ENCODE results near the gene STAT5A. TPM values are rescaled to one million over a fixed set of nuclear protein-coding genes. Genes with fewer than 3 reads are reported as not detected.

Gene STAT5A
- total RNA-seq, 1 experiment from 2014 or later, result 62.3 TPM

- Histone ChIP-seq H3K36me3 (ENCODE audit: insufficient read depth, low read length) (no peaks in the 10 kb centered on the region), H3K79me2 (ENCODE audit: low read length) (peaks cover 26% of the 10 kb centered on the region), H3K9ac (ENCODE audit: low read length) (no peak overlapping the region)
Measured at GRCh38 chr17:42284024-42284369, 4.3 kb upstream of the STAT5A start.

DNA sequence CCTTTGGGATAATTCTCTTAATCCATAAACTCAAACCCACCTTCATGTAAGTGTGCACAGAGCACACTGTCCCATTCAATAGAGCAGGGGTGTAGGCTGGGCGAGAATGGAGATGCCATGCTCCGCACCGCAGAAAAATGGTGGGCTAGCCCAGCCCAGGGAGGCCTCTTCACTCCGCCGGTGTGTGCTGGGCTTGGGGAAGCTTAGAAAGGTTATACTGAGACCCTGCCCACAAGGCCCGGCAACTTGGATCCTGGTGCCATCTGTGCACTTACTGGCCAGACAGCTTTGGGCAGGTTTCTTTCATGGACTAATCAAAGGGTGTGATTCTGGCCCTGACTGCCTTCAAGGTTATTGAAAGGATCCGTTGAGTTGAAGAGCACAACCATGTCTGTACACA, 3.7 kb upstream of the STAT5A start:
- Histone ChIP-seq H4K20me1 (ENCODE audit: insufficient read depth, low read depth, low read length) (no peaks in the 10 kb centered on the region), H3K79me2 (ENCODE audit: low read length) (peaks cover 32% of the 10 kb centered on the region), H3K4me2 (ENCODE audit: low read depth, low read length, poor library complexity, severe bottlenecking) (no peak overlapping the region), H3K27ac (ENCODE audit: low read length) (no peak overlapping the region), H3K9ac (ENCODE audit: low read length) (no peak overlapping the region), H3K4me1 (ENCODE audit: low read length) (peaks cover 46% of the 10 kb centered on the region), H3K4me3 (ENCODE audit: low read length) (no peak overlapping the region), H3K9me3 (ENCODE audit: low read length) (no peaks in the 10 kb centered on the region), H3K36me3 (ENCODE audit: insufficient read depth, low read length) (no peaks in the 10 kb centered on the region), H3K27me3 (ENCODE audit: low read length) (no peaks in the 10 kb centered on the region), H3K9me2 (replicated peaks; ENCODE audit: insufficient read depth, low read length) (no peaks in the 10 kb centered on the region), H2AFZ (ENCODE audit: low read length) (no peak overlapping the region)
- no peak for DNase-seq

More at GRCh38 chr17:42284024-42284369, 4.3 kb upstream of the STAT5A start:
- DNase-seq, result no peak
- no peak overlapping the region for H3K27ac ChIP-seq (ENCODE audit: low read length)
- H3K4me3 ChIP-seq (ENCODE audit: low read length), result no peak overlapping the region
- no peaks in the 10 kb centered on the region for H3K9me3 ChIP-seq (ENCODE audit: low read length)
- H3K27me3 ChIP-seq (ENCODE audit: low read length), result no peaks in the 10 kb centered on the region
- H3K9me2 ChIP-seq (replicated peaks; ENCODE audit: insufficient read depth, low read length), result no peaks in the 10 kb centered on the region
- no peaks in the 10 kb centered on the region for H4K20me1 ChIP-seq (ENCODE audit: insufficient read depth, low read depth, low read length)
- no peak overlapping the region for H2AFZ ChIP-seq (ENCODE audit: low read length)
- no peak overlapping the region for H3K4me2 ChIP-seq (ENCODE audit: low read depth, low read length, poor library complexity, severe bottlenecking)
- peaks cover 40% of the 10 kb centered on the region for H3K4me1 ChIP-seq (ENCODE audit: low read length)

DNA sequence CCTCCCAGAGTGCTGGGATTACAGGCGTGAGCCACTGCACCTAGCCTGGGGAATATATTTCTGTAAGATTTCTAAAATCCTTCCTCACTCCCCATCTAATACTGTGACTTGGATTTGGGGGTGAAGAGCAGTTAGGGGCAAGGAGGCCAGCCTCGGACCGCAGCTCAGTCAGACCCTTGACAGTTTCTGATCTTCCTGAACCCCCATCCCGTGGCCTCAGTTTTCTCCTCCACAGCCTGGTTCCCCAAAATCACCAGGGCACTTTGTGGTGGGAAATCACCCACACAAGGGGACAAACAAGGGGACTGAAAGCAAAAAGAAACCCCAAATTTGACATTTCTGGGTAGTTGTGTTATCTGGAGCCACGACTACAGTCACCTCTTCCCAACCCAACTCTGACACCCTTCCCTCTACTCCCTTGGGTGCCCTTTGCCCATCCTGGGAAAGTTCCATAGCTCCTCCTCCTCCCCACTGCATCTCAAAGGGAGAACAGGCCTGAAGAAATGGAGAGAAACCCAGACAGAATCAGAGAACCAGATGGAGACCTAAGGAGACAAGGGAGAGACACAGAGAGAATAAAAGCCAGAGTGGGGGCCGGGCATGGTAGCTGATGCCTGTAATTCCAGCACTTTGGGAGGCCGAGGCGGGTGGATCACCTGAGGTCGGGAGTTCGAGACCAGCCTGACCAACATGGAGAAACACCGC, 2.8 kb upstream of the STAT5A start:
- Histone ChIP-seq H3K4me1 (ENCODE audit: low read length) (peaks cover 55% of the 10 kb centered on the region), H3K36me3 (ENCODE audit: insufficient read depth, low read length) (no peaks in the 10 kb centered on the region; the same call in 1 of the 2 replicates), H3K79me2 (ENCODE audit: low read length) (peaks cover 41% of the 10 kb centered on the region), H3K27me3 (ENCODE audit: low read length) (no peaks in the 10 kb centered on the region), H3K9me3 (ENCODE audit: low read length) (no peaks in the 10 kb centered on the region), H4K20me1 (ENCODE audit: insufficient read depth, low read depth, low read length) (no peaks in the 10 kb centered on the region), H3K4me2 (ENCODE audit: low read depth, low read length, poor library complexity, severe bottlenecking) (peak overlapping the region; percentile 78), H2AFZ (ENCODE audit: low read length) (no peak overlapping the region), H3K4me3 (ENCODE audit: low read length) (no peak overlapping the region), H3K27ac (ENCODE audit: low read length) (no peak overlapping the region), H3K9me2 (replicated peaks; ENCODE audit: insufficient read depth, low read length) (no peaks in the 10 kb centered on the region), H3K9ac (ENCODE audit: low read length) (peak overlapping the region; percentile 1; the same call in 1 of the 2 replicates)
- DNase-seq, result no peak

DNA sequence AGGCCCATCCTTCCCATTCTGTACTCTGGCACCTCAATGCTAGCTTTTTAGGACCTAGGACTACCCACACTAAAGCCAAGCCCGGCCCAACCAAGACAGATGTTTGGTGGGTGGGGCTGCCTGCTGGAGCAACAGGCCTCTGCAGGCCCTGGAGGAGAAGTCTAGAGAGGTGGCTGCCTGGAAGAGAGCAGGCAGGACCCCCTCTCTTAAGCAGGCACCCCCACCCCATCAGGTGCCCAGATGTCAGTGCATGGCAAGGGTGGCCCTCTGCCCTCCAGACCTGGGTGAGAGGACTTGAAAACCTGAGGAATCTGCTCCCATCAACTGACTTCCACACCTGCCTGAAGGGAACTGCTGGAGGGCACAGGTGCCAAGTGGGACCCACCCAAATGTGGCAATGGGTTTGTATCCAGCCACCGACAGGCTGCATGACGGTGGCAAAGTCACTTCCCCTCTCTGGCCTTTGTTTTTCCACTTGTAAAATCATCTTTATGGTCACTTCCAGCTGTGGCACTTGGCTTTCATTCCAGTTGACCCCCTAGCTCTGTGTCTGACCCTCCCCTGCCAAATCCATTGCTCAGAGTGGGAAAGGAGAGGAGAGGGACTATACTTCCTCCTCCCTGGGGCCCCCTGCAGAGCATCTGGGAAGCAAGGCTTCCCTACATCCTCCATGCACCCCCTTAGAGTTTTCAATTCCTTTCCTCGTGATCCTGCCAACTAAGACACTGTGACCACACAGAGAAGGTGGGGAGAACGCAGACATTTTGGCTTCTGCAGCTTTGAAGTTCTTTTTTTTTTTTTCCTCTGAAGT, 1.7 kb upstream of the STAT5A start:
- peak overlapping the region; percentile 94 for H3K9ac ChIP-seq (ENCODE audit: low read length)
- DNase-seq, result no peak

DNA sequence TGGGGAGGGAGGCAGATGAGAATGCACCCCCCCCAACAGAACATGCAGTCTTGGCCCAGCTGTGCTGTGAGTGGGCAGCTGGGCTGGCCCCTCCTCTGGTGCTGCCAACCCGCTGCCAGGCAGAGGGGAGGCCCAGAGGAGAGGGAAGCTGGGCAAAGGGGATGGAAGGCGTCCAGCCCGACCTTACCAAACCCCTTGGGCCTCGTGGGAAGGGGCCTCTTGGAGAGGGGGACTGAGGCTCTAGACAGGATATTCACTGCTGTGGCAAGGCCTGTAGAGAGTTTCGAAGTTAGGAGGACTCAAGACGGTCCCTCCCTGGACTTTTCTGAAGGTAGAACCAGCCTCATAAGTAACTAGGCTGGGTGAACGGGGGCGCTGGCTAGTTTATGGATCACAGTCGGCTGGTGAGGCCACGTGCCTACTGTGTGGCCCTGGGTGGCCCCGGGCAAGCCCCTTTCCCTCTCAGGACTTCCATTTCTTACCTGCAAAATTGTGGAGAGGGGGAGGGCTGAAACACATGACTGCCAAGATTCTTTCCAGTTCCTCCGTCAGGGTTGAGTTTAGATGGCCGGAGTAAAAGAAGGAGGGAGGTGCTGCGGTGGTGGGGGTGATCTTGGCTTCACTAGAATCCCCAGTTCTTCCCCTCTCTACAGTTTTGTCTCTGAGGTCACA, 857 bp upstream of the STAT5A start:
- peak overlapping the region; percentile 85 for H3K4me3 ChIP-seq (ENCODE audit: low read length)
- peaks cover 54% of the 10 kb centered on the region for H3K79me2 ChIP-seq (ENCODE audit: low read length)
- H3K9me3 ChIP-seq (ENCODE audit: low read length), result no peaks in the 10 kb centered on the region
- peak overlapping the region; percentile 78 for H3K4me2 ChIP-seq (ENCODE audit: low read depth, low read length, poor library complexity, severe bottlenecking)
- H3K27me3 ChIP-seq (ENCODE audit: low read length), result no peaks in the 10 kb centered on the region
- peaks cover 9% of the 10 kb centered on the region for H3K36me3 ChIP-seq (ENCODE audit: insufficient read depth, low read length)
- peaks cover 58% of the 10 kb centered on the region for H3K4me1 ChIP-seq (ENCODE audit: low read length)
- H2AFZ ChIP-seq (ENCODE audit: low read length), result peak overlapping the region; percentile 11; the same call in 1 of the 2 replicates
- DNase-seq, result peak; percentile 76
- peak overlapping the region; percentile 94 for H3K9ac ChIP-seq (ENCODE audit: low read length)
- peak overlapping the region; percentile 81 for H3K27ac ChIP-seq (ENCODE audit: low read length)
- H3K9me2 ChIP-seq (replicated peaks; ENCODE audit: insufficient read depth, low read length), result no peaks in the 10 kb centered on the region
- H4K20me1 ChIP-seq (ENCODE audit: insufficient read depth, low read depth, low read length), result no peaks in the 10 kb centered on the region

More for the DNA sequence above, 1.7 kb upstream of the STAT5A start:
- Histone ChIP-seq H3K4me1 (ENCODE audit: low read length) (peaks cover 58% of the 10 kb centered on the region), H3K79me2 (ENCODE audit: low read length) (peaks cover 50% of the 10 kb centered on the region), H3K27ac (ENCODE audit: low read length) (peak overlapping the region; percentile 81), H3K9me3 (ENCODE audit: low read length) (no peaks in the 10 kb centered on the region), H2AFZ (ENCODE audit: low read length) (no peak overlapping the region), H3K4me3 (ENCODE audit: low read length) (peak overlapping the region; percentile 85), H3K4me2 (ENCODE audit: low read depth, low read length, poor library complexity, severe bottlenecking) (peak overlapping the region; percentile 78), H3K9me2 (replicated peaks; ENCODE audit: insufficient read depth, low read length) (no peaks in the 10 kb centered on the region), H4K20me1 (ENCODE audit: insufficient read depth, low read depth, low read length) (no peaks in the 10 kb centered on the region), H3K36me3 (ENCODE audit: insufficient read depth, low read length) (peaks cover 4% of the 10 kb centered on the region), H3K27me3 (ENCODE audit: low read length) (no peaks in the 10 kb centered on the region)

DNA sequence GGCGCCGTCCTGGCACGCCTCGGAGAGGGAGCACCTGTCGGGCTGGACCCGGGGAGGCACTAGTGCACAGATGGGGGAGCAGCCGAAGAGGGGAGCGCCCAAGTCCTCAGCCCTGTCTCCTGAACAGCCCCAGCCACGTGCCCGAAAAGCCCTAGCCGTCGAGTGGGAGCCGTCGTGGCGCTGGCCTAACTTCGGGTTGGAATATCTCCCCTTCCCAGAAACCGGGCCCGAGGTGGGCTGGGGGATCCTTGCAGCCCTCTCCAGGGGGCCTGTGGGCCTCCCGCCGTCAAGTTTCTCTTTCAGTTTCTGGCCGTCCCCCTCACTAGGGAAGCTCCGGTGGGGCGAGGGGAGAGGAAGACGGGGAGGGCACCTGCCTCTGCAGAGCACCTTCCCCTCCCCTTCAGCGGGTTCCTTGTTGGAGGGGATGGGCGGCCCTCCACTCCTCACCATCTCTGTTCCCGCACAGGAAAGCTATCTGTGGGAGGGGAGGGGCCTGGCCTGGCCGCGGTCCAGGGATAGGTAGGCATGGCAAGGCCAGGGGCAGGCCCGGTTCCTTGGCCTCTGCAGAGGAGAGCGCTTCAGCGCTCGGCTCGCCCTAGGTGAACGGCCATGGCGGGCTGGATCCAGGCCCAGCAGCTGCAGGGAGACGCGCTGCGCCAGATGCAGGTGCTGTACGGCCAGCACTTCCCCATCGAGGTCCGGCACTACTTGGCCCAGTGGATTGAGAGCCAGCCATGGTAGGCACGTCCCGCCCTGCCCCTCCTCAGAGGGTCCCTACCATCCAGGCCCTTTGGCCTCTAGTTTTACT, 709 bp downstream of the STAT5A start:
- Histone ChIP-seq H3K27ac (ENCODE audit: low read length) (peak overlapping the region; percentile 81), H3K4me3 (ENCODE audit: low read length) (peak overlapping the region; percentile 85), H3K36me3 (ENCODE audit: insufficient read depth, low read length) (peaks cover 9% of the 10 kb centered on the region), H2AFZ (ENCODE audit: low read length) (peak overlapping the region; percentile 11; the same call in 1 of the 2 replicates), H3K9me2 (replicated peaks; ENCODE audit: insufficient read depth, low read length) (no peaks in the 10 kb centered on the region), H3K4me1 (ENCODE audit: low read length) (peaks cover 53% of the 10 kb centered on the region), H3K9me3 (ENCODE audit: low read length) (no peaks in the 10 kb centered on the region), H3K27me3 (ENCODE audit: low read length) (no peaks in the 10 kb centered on the region), H3K9ac (ENCODE audit: low read length) (peak overlapping the region; percentile 94), H4K20me1 (ENCODE audit: insufficient read depth, low read depth, low read length) (peaks cover 3% of the 10 kb centered on the region; the same call in 1 of the 2 replicates), H3K4me2 (ENCODE audit: low read depth, low read length, poor library complexity, severe bottlenecking) (peak overlapping the region; percentile 78), H3K79me2 (ENCODE audit: low read length) (peaks cover 54% of the 10 kb centered on the region)
- DNase-seq, result peak; percentile 73

DNA sequence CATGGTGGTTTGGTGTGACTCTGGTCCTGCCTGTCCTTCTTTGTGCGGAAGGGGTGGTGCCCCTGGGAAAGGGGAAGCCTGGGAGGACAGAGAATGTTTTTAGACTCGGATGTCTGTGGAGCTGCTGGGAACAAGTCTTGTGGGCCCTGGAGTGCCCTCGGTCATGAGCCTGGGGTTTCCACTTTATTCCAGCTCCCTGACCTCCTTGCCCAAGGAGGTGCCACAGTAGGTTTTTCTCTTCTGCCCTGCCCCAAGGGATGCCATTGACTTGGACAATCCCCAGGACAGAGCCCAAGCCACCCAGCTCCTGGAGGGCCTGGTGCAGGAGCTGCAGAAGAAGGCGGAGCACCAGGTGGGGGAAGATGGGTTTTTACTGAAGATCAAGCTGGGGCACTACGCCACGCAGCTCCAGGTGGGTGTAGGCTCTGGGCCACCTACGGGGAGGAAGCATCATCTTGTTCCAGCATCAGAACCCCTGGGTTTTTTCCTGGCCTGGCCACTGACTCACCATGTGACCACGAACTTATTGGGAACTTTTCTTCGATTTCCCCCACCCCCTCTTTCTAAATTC, 1.4 kb downstream of the STAT5A start:
- Histone ChIP-seq H3K4me2 (ENCODE audit: low read depth, low read length, poor library complexity, severe bottlenecking) (peak overlapping the region; percentile 78), H3K27me3 (ENCODE audit: low read length) (no peaks in the 10 kb centered on the region), H3K9me2 (replicated peaks; ENCODE audit: insufficient read depth, low read length) (no peaks in the 10 kb centered on the region), H3K79me2 (ENCODE audit: low read length) (peaks cover 59% of the 10 kb centered on the region), H3K27ac (ENCODE audit: low read length) (peak overlapping the region; percentile 81), H3K9me3 (ENCODE audit: low read length) (no peaks in the 10 kb centered on the region), H3K9ac (ENCODE audit: low read length) (peak overlapping the region; percentile 94), H3K4me3 (ENCODE audit: low read length) (peak overlapping the region; percentile 85), H3K36me3 (ENCODE audit: insufficient read depth, low read length) (peaks cover 9% of the 10 kb centered on the region), H2AFZ (ENCODE audit: low read length) (no peak overlapping the region), H4K20me1 (ENCODE audit: insufficient read depth, low read depth, low read length) (peaks cover 3% of the 10 kb centered on the region; the same call in 1 of the 2 replicates), H3K4me1 (ENCODE audit: low read length) (peaks cover 53% of the 10 kb centered on the region)
- DNase-seq, result no peak

Data from Karpas-422 (cell line).